DND-41 (cell line): ENCODE data around the gene LPCAT1.

Experiments used
- CTCF ChIP-seq: IDR thresholded peaks from 2 replicates; pipeline ENCODE4 v1.5.1; 2012; ENCODE audit warnings: borderline replicate concordance, low read length, moderate library complexity, mild to moderate bottlenecking; ENCODE audit not compliant: poor library complexity, severe bottlenecking; ENCODE audit errors: extremely low read depth
- EZH2 ChIP-seq: IDR thresholded peaks from 3 replicates; pipeline ENCODE4 v1.6.1; 2012; ENCODE audit warnings: borderline replicate concordance, low read depth, mild to moderate bottlenecking, moderate library complexity, low read length, inconsistent platforms; ENCODE audit not compliant: severe bottlenecking

- no peak for TF ChIP-seq CTCF
- no peak for TF ChIP-seq EZH2
Observed at GRCh38 chr5:1510151-1510561, 13.6 kb downstream of the LPCAT1 start.
